ENCODE data around the gene ZNF358. TPM values are rescaled to one million over a fixed set of nuclear protein-coding genes. Genes with fewer than 3 reads are reported as not detected.

ZNF358 gene
- total RNA-seq, 1 donor from 2014 or later: 80.8 TPM

DNA sequence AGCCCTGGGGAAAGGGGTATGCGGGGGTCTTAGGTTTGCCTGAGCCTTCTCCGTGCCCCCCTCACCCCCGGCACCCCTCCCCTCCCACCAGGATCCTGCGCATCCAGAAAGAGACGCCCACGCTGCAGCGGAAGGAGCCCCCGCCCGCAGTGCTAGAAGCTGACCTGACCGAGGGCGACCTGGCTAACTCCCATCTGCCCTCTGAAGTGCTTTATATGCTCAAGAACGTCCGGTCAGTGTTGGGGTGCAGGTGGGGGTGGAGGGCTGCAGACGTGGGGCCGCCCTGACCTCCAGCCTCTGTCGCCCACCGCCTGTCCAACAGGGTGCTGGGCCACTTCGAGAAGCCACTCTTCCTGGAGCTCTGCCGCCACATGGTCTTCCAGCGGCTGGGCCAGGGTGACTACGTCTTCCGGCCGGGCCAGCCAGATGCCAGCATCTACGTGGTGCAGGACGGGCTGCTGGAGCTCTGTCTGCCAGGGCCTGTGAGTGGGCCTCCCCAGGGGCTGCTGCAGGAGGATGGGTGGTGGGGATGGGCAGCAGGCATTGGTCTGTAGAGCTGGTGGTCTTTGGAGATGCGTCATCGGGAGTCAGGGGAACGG is 24.0 kb downstream of the ZNF358 start:
- H3K4me3 ChIP-seq (ENCODE audit: low read depth, low read length): no peak overlapping the region
- no peak for TF ChIP-seq CTCF (conservative IDR thresholded peaks at IDR 0.05; ENCODE audit: low read depth, low read length)

DNA sequence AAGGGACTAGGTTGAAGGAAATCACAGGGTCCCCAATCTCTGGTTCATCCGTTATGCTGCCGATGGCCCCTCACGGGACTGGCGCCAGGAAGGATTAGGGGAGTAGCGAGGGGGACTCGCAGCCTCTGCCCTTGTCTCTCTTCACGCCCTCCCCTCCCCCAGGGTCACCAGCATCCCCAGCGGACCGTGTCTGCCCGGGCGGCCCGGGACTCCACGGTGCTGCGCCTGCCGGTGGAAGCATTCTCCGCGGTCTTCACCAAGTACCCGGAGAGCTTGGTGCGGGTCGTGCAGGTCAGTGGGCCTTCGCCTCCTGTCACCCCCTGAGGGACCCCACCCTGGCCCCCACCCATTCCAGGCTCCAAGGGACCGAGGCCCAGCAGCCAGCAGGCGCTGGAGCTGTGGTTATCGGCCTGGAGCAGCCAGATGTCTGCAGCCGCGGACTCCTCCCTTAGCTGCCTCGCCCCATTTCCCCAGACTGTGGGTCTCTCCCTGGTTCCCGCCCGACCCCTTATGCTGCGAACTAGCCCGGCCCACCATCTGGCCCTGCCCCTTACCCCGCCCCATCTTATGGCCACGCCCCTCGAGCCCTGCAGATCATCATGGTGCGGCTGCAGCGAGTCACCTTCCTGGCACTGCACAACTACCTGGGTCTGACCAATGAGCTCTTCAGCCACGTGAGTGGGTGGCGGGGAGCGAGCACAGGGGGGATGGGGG is 25.0 kb downstream of the ZNF358 start:
- no peak for DNase-seq (ENCODE audit: low read depth)

More for the DNA sequence above, 24.0 kb downstream of the ZNF358 start:
- DNase-seq (ENCODE audit: low read depth): no peak

GRCh38 chr19:7541475-7541824 is 25.5 kb downstream of the ZNF358 start:
- no peak for TF ChIP-seq CTCF (conservative IDR thresholded peaks at IDR 0.05; ENCODE audit: low read depth, low read length)
- no peak overlapping the region for H3K4me3 ChIP-seq (ENCODE audit: low read depth, low read length)
- no peak for DNase-seq (ENCODE audit: low read depth)

More for the DNA sequence above, 25.0 kb downstream of the ZNF358 start:
- no peak for TF ChIP-seq CTCF (conservative IDR thresholded peaks at IDR 0.05; ENCODE audit: low read depth, low read length)
- H3K4me3 ChIP-seq (ENCODE audit: low read depth, low read length): no peak overlapping the region

DNA sequence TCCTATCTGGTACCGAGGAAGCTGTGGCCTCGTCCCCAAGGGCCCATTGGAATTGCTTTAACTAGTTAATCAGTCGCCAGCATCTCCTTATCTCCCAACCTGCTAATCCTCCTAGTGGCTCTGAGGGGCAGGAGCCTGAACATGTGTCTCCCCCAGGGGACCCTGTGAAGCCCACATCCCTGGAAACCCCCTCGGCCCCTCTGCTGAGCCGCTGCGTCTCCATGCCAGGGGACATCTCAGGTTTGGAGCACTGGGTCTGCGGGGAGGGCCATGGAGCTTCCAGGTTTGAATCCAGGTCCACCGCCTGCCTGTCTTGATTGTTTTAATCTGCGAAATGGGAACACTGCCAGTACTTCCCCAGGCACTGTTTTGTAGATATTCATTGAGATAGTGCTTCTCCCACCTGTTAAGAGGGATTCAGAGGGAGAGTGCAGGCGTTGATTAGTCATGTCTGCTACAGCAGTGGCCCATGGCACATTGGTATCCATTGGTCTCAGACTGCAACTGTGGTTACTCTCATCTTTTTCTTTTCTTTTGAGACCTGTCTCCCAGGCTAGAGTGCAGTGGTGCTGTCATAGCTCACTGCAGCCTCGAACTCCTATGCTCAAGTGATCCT is 26.0 kb downstream of the ZNF358 start:
- TF ChIP-seq CTCF (conservative IDR thresholded peaks at IDR 0.05; ENCODE audit: low read depth, low read length): no peak
- H3K4me3 ChIP-seq (ENCODE audit: low read depth, low read length): no peak overlapping the region
- no peak for DNase-seq (ENCODE audit: low read depth)

GRCh38 chr19:7542556-7543348 is 26.8 kb downstream of the ZNF358 start:
- TF ChIP-seq CTCF (conservative IDR thresholded peaks at IDR 0.05; ENCODE audit: low read depth, low read length): no peak
- H3K4me3 ChIP-seq (ENCODE audit: low read depth, low read length): no peak overlapping the region
- no peak for DNase-seq (ENCODE audit: low read depth)

- DNase-seq (ENCODE audit: low read depth): no peak
- TF ChIP-seq CTCF (conservative IDR thresholded peaks at IDR 0.05; ENCODE audit: low read depth, low read length): no peak
- H3K4me3 ChIP-seq (ENCODE audit: low read depth, low read length): no peak overlapping the region
Observed at GRCh38 chr19:7544626-7545025, 28.7 kb downstream of the ZNF358 start.
